Endothelial cell of umbilical vein (primary cell): ENCODE measurements around the gene RAB18. TPM values are rescaled to one million over a fixed set of nuclear protein-coding genes. Genes with fewer than 3 reads are reported as not detected.

ENCODE experiments used
- BruUV-seq: library from RNA; stranded (reverse); fragments of 400-500 nt; replicated peaks from 2 replicates; lab custom pipeline; 2021; lab: Mats Ljungman, UMichigan
- CTCF ChIA-PET: fragments of 300-600, 350-600 bp; sonication (Branson Sonifier 250); formaldehyde crosslinking; loops from one replicate; lab custom pipeline; 2021; ENCODE audit warnings: antibody characterized with exemption, inconsistent platforms; lab: Charles Lee
- POLR2A ChIA-PET: fragments of 300-600, 350-600 bp; sonication (Branson Sonifier 250); formaldehyde crosslinking; loops from one replicate; lab custom pipeline; 2021; ENCODE audit warnings: antibody characterized with exemption, inconsistent platforms; lab: Charles Lee
- DNase-seq: peaks from one replicate; pipeline ENCODE4 v3.0.0-alpha.2; 2011; ENCODE audit warnings: low read depth, low spot score
- FAIRE-seq: peaks from 2 replicates; lab custom pipeline; 2011; peaks lifted over from hg19 to GRCh38; lab: Jason Lieb, UNC
- H2AFZ ChIP-seq: 2 replicates; pipeline ENCODE4 v1.6.0; 2012; ENCODE audit warnings: low read depth, low read length, control low read depth, inconsistent platforms
- H3K27ac ChIP-seq: 2 replicates; pipeline ENCODE4 v1.5.1; 2011; ENCODE audit warnings: low read depth, mild to moderate bottlenecking, control low read depth, low read length, moderate library complexity; ENCODE audit not compliant: insufficient read depth
- H3K27me3 ChIP-seq, 2 experiments: 2 replicates each; pipeline versions ENCODE4 v1.6.0 to v1.6.1; 2011; ENCODE audit warnings: low read length in 2 of 2, mixed read lengths in 1 of 2; ENCODE audit not compliant: control insufficient read depth in 2 of 2, insufficient read depth in 2 of 2
- H3K36me3 ChIP-seq, 2 experiments: 2 replicates in 1 of 2; 3 replicates in 1 of 2; pipeline ENCODE4 v1.5.1; 2011; ENCODE audit warnings: low read length in 2 of 2, mild to moderate bottlenecking in 1 of 2, moderate library complexity in 1 of 2; ENCODE audit not compliant: control insufficient read depth in 2 of 2, insufficient read depth in 2 of 2; ENCODE audit errors: extremely low read depth in 1 of 2
- H3K4me1 ChIP-seq: 3 replicates; pipeline ENCODE4 v1.5.1; 2011; ENCODE audit warnings: mild to moderate bottlenecking, low read length; ENCODE audit not compliant: control insufficient read depth, insufficient read depth; ENCODE audit errors: extremely low read depth
- H3K4me2 ChIP-seq: 2 replicates; pipeline ENCODE4 v1.6.1; 2011; ENCODE audit warnings: low read length, control low read depth, mixed read lengths; ENCODE audit not compliant: insufficient read depth
- H3K4me3 ChIP-seq, 3 experiments: fragments of 200-600 bp in 1 of 3; sonication (generic), shearing (Covaris generic) in 1 of 3; replicated peaks in 1 of 3; 2 replicates each; pipeline ENCODE4 v1.5.1; 2011 to 2016; ENCODE audit warnings: control low read depth in 3 of 3, low read length in 3 of 3, mild to moderate bottlenecking in 2 of 3, inconsistent platforms in 1 of 3, low read depth in 1 of 3, moderate library complexity in 1 of 3; ENCODE audit not compliant: insufficient read depth in 1 of 3
- H3K79me2 ChIP-seq: 2 replicates; pipeline ENCODE4 v1.6.0; 2012; ENCODE audit warnings: low read length, inconsistent platforms; ENCODE audit not compliant: control insufficient read depth, insufficient read depth
- H3K9ac ChIP-seq: replicated peaks from 2 replicates; pipeline ENCODE3; 2011; ENCODE audit warnings: low read length, control low read depth; ENCODE audit not compliant: insufficient read depth; ENCODE audit errors: extremely low read depth
- H3K9me1 ChIP-seq: replicated peaks from 3 replicates; pipeline ENCODE4 v1.6.0; 2011; ENCODE audit warnings: mild to moderate bottlenecking, low read length; ENCODE audit not compliant: control insufficient read depth, insufficient read depth; ENCODE audit errors: extremely low read depth
- H3K9me3 ChIP-seq: replicated peaks from 2 replicates; pipeline ENCODE4 v1.5.1; 2012; ENCODE audit warnings: low read length, inconsistent platforms; ENCODE audit not compliant: control insufficient read depth, insufficient read depth
- H4K20me1 ChIP-seq: replicated peaks from 2 replicates; pipeline ENCODE3; 2011; ENCODE audit warnings: mild to moderate bottlenecking, low read length; ENCODE audit not compliant: control insufficient read depth, insufficient read depth; ENCODE audit errors: extremely low read depth
- EZH2 ChIP-seq: IDR thresholded peaks from 2 replicates; pipeline ENCODE4 v1.6.1; 2012; ENCODE audit warnings: borderline replicate concordance, low read depth, mild to moderate bottlenecking, moderate library complexity, low read length, inconsistent platforms; ENCODE audit not compliant: severe bottlenecking
- FOS ChIP-seq: IDR thresholded peaks from 2 replicates; pipeline ENCODE4 v1.6.1; 2011; ENCODE audit warnings: mild to moderate bottlenecking, low read length, moderate library complexity, borderline replicate concordance; ENCODE audit not compliant: insufficient read depth
- GATA2 ChIP-seq: IDR thresholded peaks from 2 replicates; pipeline ENCODE4 v1.7.0; 2011; ENCODE audit warnings: low read depth, mild to moderate bottlenecking, moderate library complexity, mixed read lengths, low read length; ENCODE audit not compliant: insufficient read length, insufficient read depth
- JUN ChIP-seq: IDR thresholded peaks from 2 replicates; pipeline ENCODE4 v1.6.1; 2011; ENCODE audit warnings: borderline replicate concordance, low read depth; ENCODE audit not compliant: insufficient read length, insufficient read depth
- MYC ChIP-seq: IDR thresholded peaks from one replicate; pipeline ENCODE4 v1.6.1; 2011; ENCODE audit warnings: mild to moderate bottlenecking, low read depth, low read length
- POLR2A ChIP-seq: IDR thresholded peaks from 2 replicates; pipeline ENCODE4 v1.6.1; 2012; ENCODE audit warnings: low read depth, mild to moderate bottlenecking, control low read depth, low read length
- POLR2AphosphoS5 ChIP-seq: IDR thresholded peaks from 2 replicates; pipeline ENCODE4 v1.6.1; 2012; ENCODE audit warnings: low read depth, mild to moderate bottlenecking, control low read depth, low read length, moderate library complexity; ENCODE audit not compliant: insufficient read depth
- dilution Hi-C: fragments of 300-500 bp; cut with MboI; formaldehyde crosslinking; loops from one replicate; pipeline ENCODE4 v1.15.0; 2019; ENCODE audit warnings: low sequenced_read_pairs; ENCODE audit not compliant: extremely low pct_ligation_motif_present
- intact Hi-C: fragments of 100-400 bp; cut with micrococcal nuclease; formaldehyde crosslinking; loops from one replicate; pipeline ENCODE4 v1.10.0; 2022
- polyA plus RNA-seq, 4 experiments: library from polyadenylated mRNA; depleted of rRNA in 3 of 4; stranded (reverse) in 3 of 4; unstranded in 1 of 4; fragments of >200 nt; gene quantifications; 2 replicates each; pipeline versions ENCODE4 v1.2.1 to v1.2.3, GENCODE V29; 2011 to 2012; ENCODE audit warnings: missing spikeins in 1 of 4
- total RNA-seq: library from RNA; stranded (reverse); gene quantifications from 2 replicates; pipeline ENCODE4 v1.2.3, GENCODE V29; 2021
- TF ChIP-seq, protein P1 (sequence below): IDR thresholded peaks from 2 replicates; pipeline ENCODE4 v1.6.1; 2011; ENCODE audit not compliant: insufficient read depth, insufficient read length
- TF ChIP-seq, protein P2 (sequence below), 2 donors: IDR thresholded peaks; 1 replicate in 1 of 2; 2 replicates in 1 of 2; pipeline ENCODE4 v1.5.1; 2011; ENCODE audit warnings: low read length in 2 of 2, mild to moderate bottlenecking in 2 of 2, moderate library complexity in 2 of 2, control low read depth in 1 of 2, inconsistent platforms in 1 of 2, low read depth in 1 of 2; ENCODE audit not compliant: insufficient read depth in 1 of 2; ENCODE audit errors: extremely low read depth in 1 of 2

The RAB18 gene
- total and polyA plus RNA-seq, 2 donors (not counting 3 experiments of a cell fraction or from before 2014, with no cell fraction given): 20.4 to 108 TPM

DNA sequence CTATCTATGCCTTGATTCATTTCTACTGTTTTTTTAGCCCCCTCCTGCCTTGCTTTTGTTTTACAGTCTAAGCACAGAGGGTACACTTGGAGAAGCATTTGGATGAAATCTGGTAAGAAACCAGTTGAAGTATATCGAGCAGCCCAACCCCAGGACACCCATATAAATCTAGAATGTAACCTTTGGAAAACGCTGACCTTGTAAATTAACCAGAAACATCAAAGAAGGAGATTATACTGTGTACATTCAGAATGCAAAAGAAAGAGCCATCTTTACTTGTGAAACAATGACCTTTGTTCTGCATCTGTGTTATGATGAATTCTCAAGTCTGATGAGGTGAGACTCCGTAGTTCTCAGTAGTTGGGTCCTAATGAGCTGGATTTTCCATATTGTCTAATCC is 49.3 kb upstream of the RAB18 start:
- no peaks in the 10 kb centered on the region for H3K36me3 ChIP-seq
- H3K9ac ChIP-seq: no peak overlapping the region
- H2AFZ ChIP-seq: no peak overlapping the region
- intact Hi-C loops: no loop called here
- H3K27me3 ChIP-seq: peaks cover 0 to 2% of the 10 kb centered on the region in 2 experiments
- no peaks in the 10 kb centered on the region for H4K20me1 ChIP-seq
- no peak for DNase-seq
- H3K9me3 ChIP-seq: no peaks in the 10 kb centered on the region
- TF ChIP-seq EZH2: no peak
- TF ChIP-seq, protein P1, sequence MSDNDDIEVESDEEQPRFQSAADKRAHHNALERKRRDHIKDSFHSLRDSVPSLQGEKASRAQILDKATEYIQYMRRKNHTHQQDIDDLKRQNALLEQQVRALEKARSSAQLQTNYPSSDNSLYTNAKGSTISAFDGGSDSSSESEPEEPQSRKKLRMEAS: no peak
- no peak for TF ChIP-seq POLR2A
- no peak for TF ChIP-seq POLR2AphosphoS5
- no peak for TF ChIP-seq FOS
- TF ChIP-seq JUN: no peak
- TF ChIP-seq MYC: no peak
- TF ChIP-seq, protein P2, sequence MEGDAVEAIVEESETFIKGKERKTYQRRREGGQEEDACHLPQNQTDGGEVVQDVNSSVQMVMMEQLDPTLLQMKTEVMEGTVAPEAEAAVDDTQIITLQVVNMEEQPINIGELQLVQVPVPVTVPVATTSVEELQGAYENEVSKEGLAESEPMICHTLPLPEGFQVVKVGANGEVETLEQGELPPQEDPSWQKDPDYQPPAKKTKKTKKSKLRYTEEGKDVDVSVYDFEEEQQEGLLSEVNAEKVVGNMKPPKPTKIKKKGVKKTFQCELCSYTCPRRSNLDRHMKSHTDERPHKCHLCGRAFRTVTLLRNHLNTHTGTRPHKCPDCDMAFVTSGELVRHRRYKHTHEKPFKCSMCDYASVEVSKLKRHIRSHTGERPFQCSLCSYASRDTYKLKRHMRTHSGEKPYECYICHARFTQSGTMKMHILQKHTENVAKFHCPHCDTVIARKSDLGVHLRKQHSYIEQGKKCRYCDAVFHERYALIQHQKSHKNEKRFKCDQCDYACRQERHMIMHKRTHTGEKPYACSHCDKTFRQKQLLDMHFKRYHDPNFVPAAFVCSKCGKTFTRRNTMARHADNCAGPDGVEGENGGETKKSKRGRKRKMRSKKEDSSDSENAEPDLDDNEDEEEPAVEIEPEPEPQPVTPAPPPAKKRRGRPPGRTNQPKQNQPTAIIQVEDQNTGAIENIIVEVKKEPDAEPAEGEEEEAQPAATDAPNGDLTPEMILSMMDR (IDR thresholded peaks at IDR 0.05; ENCODE audit: extremely low read depth in 1 of 2, insufficient read depth in 1 of 2, low read depth in 1 of 2, low read length in 2 of 2): no peak
- no peak for TF ChIP-seq GATA2
- no peak overlapping the region for H3K27ac ChIP-seq
- ChIA-PET POLR2A (no interaction called here), CTCF (interaction anchor here (1.0 to 2.0 kb wide), 3 partner anchors 9 to 787 kb away, joined by 3 to 7 read pairs (median 3); no protein-coding TSS in a partner anchor)
- no peaks in the 10 kb centered on the region for H3K79me2 ChIP-seq
- no TSS peak for BruUV-seq
- no peak overlapping the region for H3K4me3 ChIP-seq
- FAIRE-seq: no peak
- dilution Hi-C loops: no loop called here
- no peaks in the 10 kb centered on the region for H3K4me1 ChIP-seq
- H3K4me2 ChIP-seq: no peak overlapping the region
- H3K9me1 ChIP-seq: no peaks in the 10 kb centered on the region
